ENCODE results near the gene NTRK2.

NTRK2 gene

GRCh38 chr9:84839541-84839940, 170.0 kb downstream of the NTRK2 start:
- POLR2A ChIA-PET: no interaction called here
- TF ChIP-seq, protein P1, sequence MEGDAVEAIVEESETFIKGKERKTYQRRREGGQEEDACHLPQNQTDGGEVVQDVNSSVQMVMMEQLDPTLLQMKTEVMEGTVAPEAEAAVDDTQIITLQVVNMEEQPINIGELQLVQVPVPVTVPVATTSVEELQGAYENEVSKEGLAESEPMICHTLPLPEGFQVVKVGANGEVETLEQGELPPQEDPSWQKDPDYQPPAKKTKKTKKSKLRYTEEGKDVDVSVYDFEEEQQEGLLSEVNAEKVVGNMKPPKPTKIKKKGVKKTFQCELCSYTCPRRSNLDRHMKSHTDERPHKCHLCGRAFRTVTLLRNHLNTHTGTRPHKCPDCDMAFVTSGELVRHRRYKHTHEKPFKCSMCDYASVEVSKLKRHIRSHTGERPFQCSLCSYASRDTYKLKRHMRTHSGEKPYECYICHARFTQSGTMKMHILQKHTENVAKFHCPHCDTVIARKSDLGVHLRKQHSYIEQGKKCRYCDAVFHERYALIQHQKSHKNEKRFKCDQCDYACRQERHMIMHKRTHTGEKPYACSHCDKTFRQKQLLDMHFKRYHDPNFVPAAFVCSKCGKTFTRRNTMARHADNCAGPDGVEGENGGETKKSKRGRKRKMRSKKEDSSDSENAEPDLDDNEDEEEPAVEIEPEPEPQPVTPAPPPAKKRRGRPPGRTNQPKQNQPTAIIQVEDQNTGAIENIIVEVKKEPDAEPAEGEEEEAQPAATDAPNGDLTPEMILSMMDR (IDR thresholded peaks at IDR 0.05; ENCODE audit: control extremely low read depth, extremely low read depth, low read depth, missing control alignments): no peak
- CTCF ChIA-PET: no interaction called here
- DNase-seq (ENCODE audit: extremely low spot score): no peak

- CTCF ChIA-PET: interaction anchor here (1.8 kb wide), 1 partner anchor 109 kb away, joined by 3 read pairs; no protein-coding TSS in a partner anchor
- TF ChIP-seq, protein P1 (IDR thresholded peaks at IDR 0.05; ENCODE audit: control extremely low read depth, extremely low read depth, low read depth, missing control alignments): no peak
- no peak for DNase-seq (ENCODE audit: extremely low spot score)
- POLR2A ChIA-PET: no interaction called here
These were observed 172.4 kb downstream of the NTRK2 start for GRCh38 chr9:84841931-84842330.

DNA sequence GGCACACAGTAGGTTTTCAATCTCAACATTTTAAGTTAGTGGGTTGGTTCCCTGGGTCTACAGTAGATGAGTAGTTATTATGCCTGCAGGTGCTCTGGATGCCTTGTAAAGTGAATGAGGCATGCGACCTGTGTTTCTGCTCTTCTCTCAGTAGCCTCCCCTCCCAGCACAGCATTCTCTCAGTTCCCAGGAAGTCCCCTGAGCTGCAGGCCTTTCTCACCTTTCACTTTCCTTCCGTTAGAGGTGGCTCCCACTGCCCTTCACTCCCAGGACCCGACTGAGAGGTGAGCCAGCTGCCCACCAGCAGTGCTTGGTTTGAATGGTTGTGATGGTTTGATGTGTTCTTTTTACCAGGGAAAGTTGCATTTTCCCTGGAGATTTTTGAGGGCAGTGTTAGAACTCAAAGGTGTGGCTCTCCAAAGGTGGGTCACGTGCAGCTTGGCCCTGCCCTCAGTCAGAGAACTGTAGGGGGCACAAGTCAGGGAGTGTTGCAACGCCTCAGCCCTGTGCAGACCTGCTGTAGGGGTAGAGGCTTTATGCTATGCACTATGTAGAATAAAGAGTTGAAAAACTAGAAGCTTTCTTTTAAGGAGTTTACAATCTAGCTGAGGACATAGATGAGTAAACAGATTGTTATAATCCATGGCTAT, 173.8 kb downstream of the NTRK2 start:
- ChIA-PET POLR2A (no interaction called here), CTCF (interaction anchor here (0.9 to 1.5 kb wide), 3 partner anchors 9 to 17 kb away, joined by 3 to 6 read pairs (median 3); no protein-coding TSS in a partner anchor)
- TF ChIP-seq, protein P1 (IDR thresholded peaks at IDR 0.05; ENCODE audit: control extremely low read depth, extremely low read depth, low read depth, missing control alignments): no peak
- DNase-seq (ENCODE audit: extremely low spot score): no peak

- TF ChIP-seq, protein P1 (IDR thresholded peaks at IDR 0.05; ENCODE audit: control extremely low read depth, extremely low read depth, low read depth, missing control alignments): no peak
- ChIA-PET POLR2A (no interaction called here), CTCF (interaction anchor here (1.6 to 1.8 kb wide), 2 partner anchors 8 to 11 kb away, joined by 5 read pairs; no protein-coding TSS in a partner anchor)
- no peak for DNase-seq (ENCODE audit: extremely low spot score)
These were observed 176.7 kb downstream of the NTRK2 start for GRCh38 chr9:84845956-84846900.

DNA sequence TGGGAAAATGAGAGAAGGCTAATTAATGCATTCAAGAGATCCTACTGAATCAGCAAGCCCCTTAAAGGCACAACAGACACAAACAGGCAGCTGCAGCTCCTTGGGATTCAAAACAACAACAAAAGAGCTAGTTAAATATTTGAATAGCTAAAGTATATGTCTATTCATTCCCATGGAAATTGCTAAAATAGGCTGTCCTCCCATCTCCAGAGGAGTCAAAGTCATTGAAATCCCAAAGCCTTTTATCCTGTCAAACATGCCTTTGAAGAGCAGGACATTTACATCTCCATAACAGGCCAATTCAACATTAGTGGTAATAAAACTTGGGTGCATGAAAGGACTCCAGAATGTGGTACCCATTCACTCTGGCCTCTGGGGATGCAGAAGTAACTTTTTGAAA, 177.4 kb downstream of the NTRK2 start:
- TF ChIP-seq, protein P1 (IDR thresholded peaks at IDR 0.05; ENCODE audit: control extremely low read depth, extremely low read depth, low read depth, missing control alignments): no peak
- ChIA-PET CTCF (interaction anchor here (1.6 to 1.8 kb wide), 2 partner anchors 8 to 11 kb away, joined by 5 read pairs; no protein-coding TSS in a partner anchor), POLR2A (no interaction called here)
- no peak for DNase-seq (ENCODE audit: extremely low spot score)

GRCh38 chr9:84849049-84849448, 179.5 kb downstream of the NTRK2 start:
- DNase-seq (ENCODE audit: extremely low spot score): no peak
- ChIA-PET POLR2A (no interaction called here), CTCF (no interaction called here)
- TF ChIP-seq, protein P1 (IDR thresholded peaks at IDR 0.05; ENCODE audit: control extremely low read depth, extremely low read depth, low read depth, missing control alignments): no peak

Measured in GM10248 (cell line).